H1 (cell line): ENCODE measurements around the gene ASAP2. TPM values are rescaled to one million over a fixed set of nuclear protein-coding genes. Genes with fewer than 3 reads are reported as not detected.

ENCODE experiments used
- CTCF ChIA-PET: fragments of 300-600 bp; sonication (Branson Sonifier 250); formaldehyde crosslinking; loops from one replicate; lab custom pipeline; 2021; ENCODE audit not compliant: partially characterized antibody; lab: Charles Lee
- POLR2A ChIA-PET: fragments of 300-600 bp; sonication (Branson Sonifier 250); formaldehyde crosslinking; loops from one replicate; lab custom pipeline; 2021; ENCODE audit warnings: inconsistent platforms; ENCODE audit not compliant: partially characterized antibody; lab: Charles Lee
- DNase-seq, 2 experiments: peaks; one replicate each; pipeline versions ENCODE4 v3.0.0 to v3.0.0-alpha.2; 2010 to 2022; ENCODE audit warnings: low spot score in 2 of 2, low read depth in 1 of 2, mixed read lengths in 1 of 2
- FAIRE-seq: peaks from 2 replicates; lab custom pipeline; 2011; peaks lifted over from hg19 to GRCh38; lab: Jason Lieb, UNC
- H2AFZ ChIP-seq: 2 replicates; pipeline ENCODE4 v1.8.1; 2012; ENCODE audit warnings: low read length, inconsistent platforms
- H2AK5ac ChIP-seq: 2 replicates; pipeline ENCODE4 v1.6.1; 2013; ENCODE audit warnings: low read depth, low read length
- H2BK120ac ChIP-seq: replicated peaks from 2 replicates; pipeline ENCODE3; 2013; ENCODE audit warnings: low read depth, low read length, inconsistent platforms
- H2BK12ac ChIP-seq: 2 replicates; pipeline ENCODE4 v1.6.1; 2013; ENCODE audit warnings: low read depth, low read length
- H2BK15ac ChIP-seq: 2 replicates; pipeline ENCODE4 v1.6.1; 2013; ENCODE audit warnings: low read length
- H2BK20ac ChIP-seq: 2 replicates; pipeline ENCODE4 v1.6.1; 2013; ENCODE audit warnings: low read length
- H2BK5ac ChIP-seq: 2 replicates; pipeline ENCODE4 v1.6.1; 2013; ENCODE audit warnings: low read depth, low read length
- H3K14ac ChIP-seq: 2 replicates; pipeline ENCODE4 v1.6.1; 2013; ENCODE audit warnings: inconsistent platforms; ENCODE audit not compliant: insufficient read length
- H3K18ac ChIP-seq: 2 replicates; pipeline ENCODE4 v1.6.1; 2013; ENCODE audit warnings: low read length; ENCODE audit errors: extremely low read depth
- H3K23ac ChIP-seq: 2 replicates; pipeline ENCODE4 v1.6.1; 2013; ENCODE audit warnings: inconsistent platforms; ENCODE audit not compliant: insufficient read length
- H3K23me2 ChIP-seq: 2 replicates; pipeline ENCODE4 v1.6.1; 2013; ENCODE audit warnings: low read depth, low read length
- H3K27ac ChIP-seq: 2 replicates; pipeline ENCODE4 v1.6.1; 2011; ENCODE audit warnings: low read depth, low read length, inconsistent platforms
- H3K27me3 ChIP-seq, 4 experiments: replicated peaks in 1 of 4; 1 replicate in 1 of 4; 2 replicates in 3 of 4; pipeline versions ENCODE4 v1.6.1 to v1.8.1; 2011 to 2013; ENCODE audit warnings: low read length in 3 of 4, mild to moderate bottlenecking in 3 of 4, inconsistent platforms in 2 of 4, mixed read lengths in 2 of 4, moderate library complexity in 1 of 4; ENCODE audit not compliant: control insufficient read depth in 3 of 4, insufficient read depth in 3 of 4; ENCODE audit errors: extremely low read depth in 1 of 4
- H3K36me3 ChIP-seq, 4 experiments: 2 replicates each; pipeline versions ENCODE4 v1.6.1 to v1.8.1; 2011 to 2013; ENCODE audit warnings: mild to moderate bottlenecking in 4 of 4, low read length in 3 of 4, moderate library complexity in 2 of 4, control low read depth in 1 of 4, inconsistent platforms in 1 of 4; ENCODE audit not compliant: insufficient read depth in 4 of 4, control insufficient read depth in 2 of 4
- H3K4ac ChIP-seq: replicated peaks from 2 replicates; pipeline ENCODE3; 2013; ENCODE audit warnings: low read length, low read depth, mixed read lengths, inconsistent platforms; ENCODE audit not compliant: insufficient read length
- H3K4me1 ChIP-seq, 4 experiments: replicated peaks in 1 of 4; 1 replicate in 1 of 4; 2 replicates in 3 of 4; pipeline versions ENCODE4 v1.6.1 to v1.8.1; 2011 to 2013; ENCODE audit warnings: low read length in 3 of 4, inconsistent platforms in 2 of 4, mixed read lengths in 1 of 4; ENCODE audit not compliant: insufficient read depth in 4 of 4, control insufficient read depth in 3 of 4
- H3K4me2 ChIP-seq, 2 experiments: 2 replicates each; pipeline versions ENCODE4 v1.6.1 to v1.8.1; 2011 to 2013; ENCODE audit warnings: low read depth in 2 of 2, low read length in 2 of 2, control low read depth in 1 of 2, inconsistent platforms in 1 of 2, mild to moderate bottlenecking in 1 of 2; ENCODE audit not compliant: insufficient read depth in 1 of 2
- H3K4me3 ChIP-seq, 4 experiments: fragments of 200-600, 300-600 bp in 1 of 4; sonication (generic), shearing (Covaris generic), sonication (Bioruptor Twin) in 1 of 4; 2 replicates each; pipeline versions ENCODE4 v1.5.1 to v1.8.1; 2011 to 2016; ENCODE audit warnings: low read length in 4 of 4, low read depth in 3 of 4, control low read depth in 2 of 4, inconsistent platforms in 2 of 4, mild to moderate bottlenecking in 2 of 4, mixed read lengths in 1 of 4, moderate library complexity in 1 of 4; ENCODE audit not compliant: insufficient read depth in 2 of 4; ENCODE audit errors: extremely low read depth in 1 of 4
- H3K56ac ChIP-seq: replicated peaks from 2 replicates; pipeline ENCODE3; 2013; ENCODE audit warnings: low read depth, mild to moderate bottlenecking, mixed read lengths, low read length, inconsistent platforms; ENCODE audit not compliant: insufficient read length
- H3K79me1 ChIP-seq: 2 replicates; pipeline ENCODE4 v1.6.1; 2013; ENCODE audit warnings: low read depth, low read length, control low read depth
- H3K79me2 ChIP-seq, 2 experiments: 2 replicates each; pipeline versions ENCODE4 v1.6.1 to v1.8.1; 2012 to 2013; ENCODE audit warnings: low read length in 2 of 2, mild to moderate bottlenecking in 2 of 2, inconsistent platforms in 1 of 2; ENCODE audit not compliant: insufficient read depth in 2 of 2, control insufficient read depth in 1 of 2
- H3K9ac ChIP-seq, 4 experiments: replicated peaks in 1 of 4; 1 replicate in 1 of 4; 2 replicates in 3 of 4; pipeline versions ENCODE4 v1.6.1 to v1.8.1; 2011 to 2013; ENCODE audit warnings: low read depth in 3 of 4, low read length in 3 of 4, control low read depth in 2 of 4, mild to moderate bottlenecking in 2 of 4, moderate library complexity in 2 of 4, inconsistent platforms in 1 of 4; ENCODE audit errors: extremely low read depth in 1 of 4
- H3K9me3 ChIP-seq, 2 experiments: 2 replicates each; pipeline versions ENCODE4 v1.6.1 to v1.8.1; 2012 to 2013; ENCODE audit warnings: mild to moderate bottlenecking in 2 of 2, moderate library complexity in 2 of 2, control low read depth in 1 of 2, inconsistent platforms in 1 of 2, low read depth in 1 of 2, low read length in 1 of 2, mixed read lengths in 1 of 2; ENCODE audit not compliant: insufficient read depth in 2 of 2
- H4K20me1 ChIP-seq, 2 experiments: replicated peaks in 1 of 2; 2 replicates each; pipeline versions ENCODE3 to v1.8.1; 2011 to 2013; ENCODE audit warnings: inconsistent platforms in 2 of 2, low read length in 2 of 2, mild to moderate bottlenecking in 1 of 2; ENCODE audit not compliant: insufficient read depth in 2 of 2, control insufficient read depth in 1 of 2
- H4K5ac ChIP-seq: 2 replicates; pipeline ENCODE4 v1.6.1; 2013; ENCODE audit warnings: low read length, low read depth, mixed read lengths, inconsistent platforms; ENCODE audit not compliant: insufficient read length
- H4K8ac ChIP-seq: 2 replicates; pipeline ENCODE4 v1.8.0; 2013; ENCODE audit warnings: mild to moderate bottlenecking, moderate library complexity, low read length, inconsistent platforms; ENCODE audit not compliant: insufficient read depth; ENCODE audit errors: extremely low read depth
- H4K91ac ChIP-seq: replicated peaks from 2 replicates; pipeline ENCODE3; 2013; ENCODE audit warnings: low read length, mixed read lengths, inconsistent platforms; ENCODE audit not compliant: insufficient read length
- BRCA1 ChIP-seq: IDR thresholded peaks from 2 replicates; pipeline ENCODE4 v1.6.1; 2012; ENCODE audit warnings: low read depth, low read length, improper control_type of control experiment
- CBX8 ChIP-seq: fragments of 300-800, 300-1000 bp; sonication (generic); IDR thresholded peaks from 2 replicates; pipeline ENCODE4 v1.7.1; 2016; ENCODE audit warnings: low read depth, low read length, borderline replicate concordance
- MAX ChIP-seq: IDR thresholded peaks from 2 replicates; pipeline ENCODE4 v1.6.1; 2012; ENCODE audit warnings: inconsistent platforms
- RFX5 ChIP-seq: IDR thresholded peaks from 2 replicates; pipeline ENCODE4 v1.6.1; 2011; ENCODE audit warnings: low read depth, low read length, improper control_type of control experiment, borderline replicate concordance
- RXRA ChIP-seq: IDR thresholded peaks from 2 replicates; pipeline ENCODE4 v1.6.1; 2011; ENCODE audit warnings: low read depth, mild to moderate bottlenecking, low read length, moderate library complexity; ENCODE audit not compliant: insufficient read depth
- WGBS, 2 experiments: shearing (Covaris generic) in 1 of 2; methylation state at CpG; one replicate each; pipeline versions ENCODE4 v1.1.6 to v1.1.7; 2013 to 2015; ENCODE audit warnings: low lambda C conversion rate in 2 of 2, mixed read lengths in 2 of 2, inconsistent platforms in 1 of 2, low coverage in 1 of 2, missing lambda C conversion rate in 1 of 2; ENCODE audit not compliant: insufficient replicate concordance in 2 of 2, insufficient coverage in 1 of 2, insufficient read length in 1 of 2; ENCODE audit errors: extremely low coverage in 1 of 2, missing lambda C conversion rate in 1 of 2; 5-methylcytosine and 5-hydroxymethylcytosine counted together
- polyA plus RNA-seq, 7 experiments: library from polyadenylated mRNA; depleted of rRNA in 3 of 7; stranded (reverse) in 5 of 7; unstranded in 2 of 7; fragments of >200 nt in 5 of 7; fragments of 200-250 nt in 2 of 7; gene quantifications; 1 replicate in 5 of 7; 2 replicates in 1 of 7; 4 replicates in 1 of 7; pipeline versions ENCODE4 v1.2.1 to v1.2.3, GENCODE V29; 2011 to 2013; ENCODE audit warnings: missing spikeins in 2 of 7, mixed read lengths in 2 of 7
- total RNA-seq: library from RNA; stranded (reverse); fragmentation: NEBNext Ultra II Directional; extraction: Animal tissue kit (Norgen Biotek cat#: 25700); gene quantifications from 2 replicates; pipeline ENCODE4 v1.2.1, GENCODE V29; 2021

ASAP2 gene
- total and polyA plus RNA-seq, 2 of the 8 experiments (the other 6 are each of a cell fraction or from before 2014, with no cell fraction given), result 10.2 to 18.7 TPM

GRCh38 chr2:9243357-9243756 is 36.7 kb downstream of the ASAP2 start:
- Histone ChIP-seq H3K9me3 (no peaks in the 10 kb centered on the region), H4K91ac (no peak overlapping the region), H4K20me1 (peaks cover 0 to 1% of the 10 kb centered on the region in 2 experiments), H3K27me3 (no peaks in the 10 kb centered on the region), H3K36me3 (no peaks in the 10 kb centered on the region), H3K23me2 (no peaks in the 10 kb centered on the region), H3K14ac (no peak overlapping the region), H3K23ac (no peak overlapping the region), H2BK20ac (no peak overlapping the region), H3K4me2 (no peak overlapping the region), H2AK5ac (no peak overlapping the region), H3K56ac (no peak overlapping the region), H3K79me1 (peaks cover 8% of the 10 kb centered on the region), H2BK5ac (no peak overlapping the region), H4K5ac (no peak overlapping the region), H4K8ac (no peak overlapping the region), H2BK15ac (no peak overlapping the region), H2BK12ac (no peak overlapping the region), H3K4me3 (no peak overlapping the region), H3K27ac (no peak overlapping the region), H2BK120ac (no peak overlapping the region), H2AFZ (no peak overlapping the region), H3K18ac (no peak overlapping the region), H3K9ac (no peak overlapping the region), H3K4me1 (peaks cover 6 to 15% (median 13%) of the 10 kb centered on the region in 4 experiments; a peak in 6 of 7 replicates), H3K4ac (no peak overlapping the region), H3K79me2 (peaks cover 0 to 64% of the 10 kb centered on the region in 2 experiments; a peak in 3 of 4 replicates)
- FAIRE-seq, result no peak
- DNase-seq, result no peak
- TF ChIP-seq CBX8 (no peak), RXRA (no peak), RFX5 (no peak), BRCA1 (no peak), MAX (no peak)
- ChIA-PET CTCF (interaction anchor here (1.0 to 1.3 kb wide), 2 partner anchors 38 to 68 kb away, joined by 3 to 5 read pairs; partner anchors contain the start of gene ASAP2), POLR2A (no interaction called here)
- 85% methylated on average over 8 of the region's 8 CpGs; no CpG with 5 or more reads in 1 of the 2 experiments for WGBS, 2 experiments
